ENCODE measurements around the gene CEBPZOS.

DNA sequence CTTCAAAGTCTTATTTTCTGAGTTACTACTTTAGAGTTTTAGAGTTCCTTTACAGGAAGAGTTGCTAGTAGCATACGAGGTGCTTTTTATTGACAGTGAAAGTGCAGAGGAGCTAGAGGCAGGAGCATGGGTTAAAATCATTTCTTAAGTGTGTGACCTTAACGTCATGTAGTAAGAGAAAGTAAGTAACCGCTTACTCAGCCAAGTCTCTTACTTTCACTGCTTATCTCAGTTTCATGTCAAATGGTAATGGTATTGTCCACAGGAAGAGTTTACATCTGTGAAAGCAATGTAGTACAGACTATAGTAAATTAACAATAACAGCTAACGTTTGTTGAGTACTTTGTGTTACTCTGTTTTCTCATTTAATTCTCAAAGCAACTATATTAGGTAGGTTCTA lies 47.7 kb downstream of the CEBPZOS start:
- TF ChIP-seq CTCF (IDR thresholded peaks at IDR 0.05) = no peak
- no peak for TF ChIP-seq POLR2A (IDR thresholded peaks at IDR 0.05)
